ENCODE results near the gene IQGAP2.

The IQGAP2 gene

GRCh38 chr5:76372323-76373054 is 30.6 kb upstream of the IQGAP2 start:
- Histone ChIP-seq H3K27ac (ENCODE audit: low read depth, low read length) (no peak overlapping the region), H3K36me3 (ENCODE audit: insufficient read depth, low read length) (no peaks in the 10 kb centered on the region), H3K4me1 (ENCODE audit: control insufficient read depth, insufficient read depth, low read length, unreplicated experiment) (peaks cover 4% of the 10 kb centered on the region), H3K79me2 (ENCODE audit: control insufficient read depth, insufficient read depth, low read length, unreplicated experiment) (no peaks in the 10 kb centered on the region), H3K4me3 (ENCODE audit: low read depth, low read length) (no peak overlapping the region), H3K27me3 (ENCODE audit: insufficient read depth, low read length) (no peaks in the 10 kb centered on the region), H2AFZ (ENCODE audit: low read length, unreplicated experiment) (no peak overlapping the region)

- H3K79me2 ChIP-seq (ENCODE audit: control insufficient read depth, insufficient read depth, low read length, unreplicated experiment): no peaks in the 10 kb centered on the region
- peaks cover 19% of the 10 kb centered on the region; the same call in 1 of the 2 replicates for H3K27me3 ChIP-seq (ENCODE audit: insufficient read depth, low read length)
- no peak overlapping the region for H3K27ac ChIP-seq (ENCODE audit: low read depth, low read length)
- H2AFZ ChIP-seq (ENCODE audit: low read length, unreplicated experiment): no peak overlapping the region
- no peaks in the 10 kb centered on the region for H3K36me3 ChIP-seq (ENCODE audit: insufficient read depth, low read length)
- peaks cover 4% of the 10 kb centered on the region for H3K4me1 ChIP-seq (ENCODE audit: control insufficient read depth, insufficient read depth, low read length, unreplicated experiment)
- no peak overlapping the region for H3K4me3 ChIP-seq (ENCODE audit: low read depth, low read length)
Observed at GRCh38 chr5:76376148-76376865, 26.8 kb upstream of the IQGAP2 start.

GRCh38 chr5:76376866-76377230 is 26.2 kb upstream of the IQGAP2 start:
- no peak overlapping the region for H3K27ac ChIP-seq (ENCODE audit: low read depth, low read length)
- H3K79me2 ChIP-seq (ENCODE audit: control insufficient read depth, insufficient read depth, low read length, unreplicated experiment): no peaks in the 10 kb centered on the region
- H3K36me3 ChIP-seq (ENCODE audit: insufficient read depth, low read length): no peaks in the 10 kb centered on the region
- H3K27me3 ChIP-seq (ENCODE audit: insufficient read depth, low read length): peaks cover 19% of the 10 kb centered on the region; the same call in 1 of the 2 replicates
- no peak overlapping the region for H3K4me3 ChIP-seq (ENCODE audit: low read depth, low read length)
- H2AFZ ChIP-seq (ENCODE audit: low read length, unreplicated experiment): no peak overlapping the region
- H3K4me1 ChIP-seq (ENCODE audit: control insufficient read depth, insufficient read depth, low read length, unreplicated experiment): peaks cover 4% of the 10 kb centered on the region

- no peak overlapping the region for H3K4me3 ChIP-seq (ENCODE audit: low read depth, low read length)
- no peaks in the 10 kb centered on the region for H3K4me1 ChIP-seq (ENCODE audit: control insufficient read depth, insufficient read depth, low read length, unreplicated experiment)
- H3K36me3 ChIP-seq (ENCODE audit: insufficient read depth, low read length): no peaks in the 10 kb centered on the region
- H3K79me2 ChIP-seq (ENCODE audit: control insufficient read depth, insufficient read depth, low read length, unreplicated experiment): no peaks in the 10 kb centered on the region
- no peak overlapping the region for H2AFZ ChIP-seq (ENCODE audit: low read length, unreplicated experiment)
- H3K27ac ChIP-seq (ENCODE audit: low read depth, low read length): no peak overlapping the region
- peaks cover 25% of the 10 kb centered on the region; the same call in 1 of the 2 replicates for H3K27me3 ChIP-seq (ENCODE audit: insufficient read depth, low read length)
Observed at GRCh38 chr5:76378355-76378754, 24.7 kb upstream of the IQGAP2 start.

GRCh38 chr5:76379316-76379715 is 23.8 kb upstream of the IQGAP2 start:
- Histone ChIP-seq H3K27ac (ENCODE audit: low read depth, low read length) (no peak overlapping the region), H3K79me2 (ENCODE audit: control insufficient read depth, insufficient read depth, low read length, unreplicated experiment) (no peaks in the 10 kb centered on the region), H3K36me3 (ENCODE audit: insufficient read depth, low read length) (no peaks in the 10 kb centered on the region), H3K27me3 (ENCODE audit: insufficient read depth, low read length) (peaks cover 32% of the 10 kb centered on the region; the same call in 1 of the 2 replicates), H2AFZ (ENCODE audit: low read length, unreplicated experiment) (no peak overlapping the region), H3K4me1 (ENCODE audit: control insufficient read depth, insufficient read depth, low read length, unreplicated experiment) (no peaks in the 10 kb centered on the region), H3K4me3 (ENCODE audit: low read depth, low read length) (no peak overlapping the region)

- Histone ChIP-seq H3K4me1 (ENCODE audit: control insufficient read depth, insufficient read depth, low read length, unreplicated experiment) (no peaks in the 10 kb centered on the region), H3K36me3 (ENCODE audit: insufficient read depth, low read length) (no peaks in the 10 kb centered on the region), H3K27ac (ENCODE audit: low read depth, low read length) (no peak overlapping the region), H2AFZ (ENCODE audit: low read length, unreplicated experiment) (no peak overlapping the region), H3K27me3 (ENCODE audit: insufficient read depth, low read length) (peaks cover 32% of the 10 kb centered on the region; the same call in 1 of the 2 replicates), H3K4me3 (ENCODE audit: low read depth, low read length) (no peak overlapping the region), H3K79me2 (ENCODE audit: control insufficient read depth, insufficient read depth, low read length, unreplicated experiment) (no peaks in the 10 kb centered on the region)
Observed at GRCh38 chr5:76379855-76380254, 23.2 kb upstream of the IQGAP2 start.

GRCh38 chr5:76380346-76381066 is 22.6 kb upstream of the IQGAP2 start:
- H3K27ac ChIP-seq (ENCODE audit: low read depth, low read length): no peak overlapping the region

GRCh38 chr5:76383126-76383832 is 19.8 kb upstream of the IQGAP2 start:
- Histone ChIP-seq H3K79me2 (ENCODE audit: control insufficient read depth, insufficient read depth, low read length, unreplicated experiment) (no peaks in the 10 kb centered on the region), H3K27me3 (ENCODE audit: insufficient read depth, low read length) (peaks cover 32% of the 10 kb centered on the region; the same call in 1 of the 2 replicates), H3K36me3 (ENCODE audit: insufficient read depth, low read length) (no peaks in the 10 kb centered on the region), H3K4me3 (ENCODE audit: low read depth, low read length) (no peak overlapping the region), H3K4me1 (ENCODE audit: control insufficient read depth, insufficient read depth, low read length, unreplicated experiment) (no peaks in the 10 kb centered on the region), H3K27ac (ENCODE audit: low read depth, low read length) (no peak overlapping the region), H2AFZ (ENCODE audit: low read length, unreplicated experiment) (no peak overlapping the region)

More at GRCh38 chr5:76380346-76381066, 22.6 kb upstream of the IQGAP2 start:
- H3K4me1 ChIP-seq (ENCODE audit: control insufficient read depth, insufficient read depth, low read length, unreplicated experiment): no peaks in the 10 kb centered on the region
- no peaks in the 10 kb centered on the region for H3K79me2 ChIP-seq (ENCODE audit: control insufficient read depth, insufficient read depth, low read length, unreplicated experiment)
- H3K36me3 ChIP-seq (ENCODE audit: insufficient read depth, low read length): no peaks in the 10 kb centered on the region
- H3K27me3 ChIP-seq (ENCODE audit: insufficient read depth, low read length): peaks cover 32% of the 10 kb centered on the region; the same call in 1 of the 2 replicates
- no peak overlapping the region for H2AFZ ChIP-seq (ENCODE audit: low read length, unreplicated experiment)
- no peak overlapping the region for H3K4me3 ChIP-seq (ENCODE audit: low read depth, low read length)

- H3K27me3 ChIP-seq (ENCODE audit: insufficient read depth, low read length): peaks cover 29% of the 10 kb centered on the region; the same call in 1 of the 2 replicates
- no peaks in the 10 kb centered on the region for H3K79me2 ChIP-seq (ENCODE audit: control insufficient read depth, insufficient read depth, low read length, unreplicated experiment)
- no peak overlapping the region for H3K4me3 ChIP-seq (ENCODE audit: low read depth, low read length)
- no peak overlapping the region for H2AFZ ChIP-seq (ENCODE audit: low read length, unreplicated experiment)
- H3K27ac ChIP-seq (ENCODE audit: low read depth, low read length): no peak overlapping the region
- no peaks in the 10 kb centered on the region for H3K4me1 ChIP-seq (ENCODE audit: control insufficient read depth, insufficient read depth, low read length, unreplicated experiment)
- H3K36me3 ChIP-seq (ENCODE audit: insufficient read depth, low read length): no peaks in the 10 kb centered on the region
Observed at GRCh38 chr5:76384189-76384588, 18.9 kb upstream of the IQGAP2 start.

- no peaks in the 10 kb centered on the region for H3K79me2 ChIP-seq (ENCODE audit: control insufficient read depth, insufficient read depth, low read length, unreplicated experiment)
- peaks cover 28% of the 10 kb centered on the region for H3K27me3 ChIP-seq (ENCODE audit: insufficient read depth, low read length)
- H3K4me3 ChIP-seq (ENCODE audit: low read depth, low read length): no peak overlapping the region
- H3K36me3 ChIP-seq (ENCODE audit: insufficient read depth, low read length): no peaks in the 10 kb centered on the region
- no peaks in the 10 kb centered on the region for H3K4me1 ChIP-seq (ENCODE audit: control insufficient read depth, insufficient read depth, low read length, unreplicated experiment)
- H3K27ac ChIP-seq (ENCODE audit: low read depth, low read length): no peak overlapping the region
- H2AFZ ChIP-seq (ENCODE audit: low read length, unreplicated experiment): no peak overlapping the region
Observed at GRCh38 chr5:76384705-76385104, 18.4 kb upstream of the IQGAP2 start.

All from ACC112 (cell line).